ENCODE measurements around the gene WBP1.

- TF ChIP-seq CTCF (conservative IDR thresholded peaks at IDR 0.05; ENCODE audit: low read length) (no peak), EZH2phosphoT487 (IDR thresholded peaks at IDR 0.05; ENCODE audit: borderline replicate concordance, low read depth, low read length) (no peak)
Observed at GRCh38 chr2:74457549-74458131, 598 bp upstream of the WBP1 start.
